BLaER1 treated with 17β-estradiol and CSF1 and Interleukin-3, amounts not matched to agents 10 nM and 100 nM (cell line): ENCODE results near the gene KIF5A.

ENCODE experiments used
- H3K27ac ChIP-seq, 11 experiments: shearing (Covaris generic); formaldehyde crosslinking; 2 replicates each; pipeline ENCODE4 v1.8.1; 2022
- H3K27me3 ChIP-seq, 11 experiments: shearing (Covaris generic); formaldehyde crosslinking; 2 replicates each; pipeline ENCODE4 v1.8.1; 2022
- H3K36me3 ChIP-seq, 11 experiments: shearing (Covaris generic); formaldehyde crosslinking; 2 replicates each; pipeline ENCODE4 v1.8.1; 2022
- H3K4me1 ChIP-seq, 10 experiments: shearing (Covaris generic); formaldehyde crosslinking; 2 replicates each; pipeline ENCODE4 v1.8.1; 2022
- H3K4me2 ChIP-seq, 11 experiments: shearing (Covaris generic); formaldehyde crosslinking; 2 replicates each; pipeline ENCODE4 v1.8.1; 2022
- H3K4me3 ChIP-seq, 10 experiments: shearing (Covaris generic); formaldehyde crosslinking; 2 replicates each; pipeline ENCODE4 v1.8.1; 2022
- H3K9ac ChIP-seq, 11 experiments: shearing (Covaris generic); formaldehyde crosslinking; 2 replicates each; pipeline ENCODE4 v1.8.1; 2022
- H3K9me3 ChIP-seq, 11 experiments: shearing (Covaris generic); formaldehyde crosslinking; replicated peaks in 1 of 11; 2 replicates each; pipeline ENCODE4 v1.8.1; 2022
- H4K20me1 ChIP-seq, 11 experiments: shearing (Covaris generic); formaldehyde crosslinking; 2 replicates each; pipeline ENCODE4 v1.8.1; 2022
- Cebpa-rat ChIP-seq, 11 experiments: shearing (Covaris generic); IDR thresholded peaks; 2 replicates each; pipeline ENCODE4 v1.8.1; 2022

Gene KIF5A

DNA sequence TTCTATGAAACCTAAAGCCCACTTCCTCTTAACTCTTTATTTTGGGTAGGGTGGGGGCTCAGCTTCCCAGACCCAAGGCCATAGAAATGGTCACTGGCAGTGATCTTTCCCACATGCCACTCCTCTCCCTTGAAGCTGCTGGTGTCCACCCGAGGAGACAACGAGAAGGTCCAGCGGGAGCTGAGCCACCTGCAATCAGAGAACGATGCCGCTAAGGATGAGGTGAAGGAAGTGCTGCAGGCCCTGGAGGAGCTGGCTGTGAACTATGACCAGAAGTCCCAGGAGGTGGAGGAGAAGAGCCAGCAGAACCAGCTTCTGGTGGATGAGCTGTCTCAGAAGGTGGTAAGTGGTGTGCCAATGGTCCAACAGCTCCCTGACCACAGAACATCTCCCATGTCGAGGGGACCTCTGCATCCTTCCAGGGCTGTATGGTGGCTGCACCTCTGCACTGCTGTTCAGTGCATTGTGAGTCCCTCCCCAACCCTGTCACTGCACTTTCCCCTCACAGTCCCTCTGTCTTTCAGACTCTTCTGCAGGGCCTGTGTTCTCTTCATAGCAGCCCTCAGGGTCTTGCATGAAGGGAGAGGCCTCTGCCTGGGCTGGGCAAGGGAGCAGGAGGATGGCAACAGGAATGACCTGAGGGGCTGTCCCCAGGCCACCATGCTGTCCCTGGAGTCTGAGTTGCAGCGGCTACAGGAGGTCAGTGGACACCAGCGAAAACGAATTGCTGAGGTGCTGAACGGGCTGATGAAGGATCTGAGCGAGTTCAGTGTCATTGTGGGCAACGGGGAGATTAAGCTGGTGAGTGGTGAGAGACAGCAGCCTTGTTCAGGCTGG lies 22.3 kb downstream of the KIF5A start:
- no peaks in the 10 kb centered on the region for H3K4me1 ChIP-seq
- H3K27me3 ChIP-seq: no peaks in the 10 kb centered on the region
- TF ChIP-seq Cebpa-rat (IDR thresholded peaks at IDR 0.05): no peak
- no peak overlapping the region for H3K4me2 ChIP-seq
- H3K9ac ChIP-seq: no peak overlapping the region
- no peaks in the 10 kb centered on the region for H3K9me3 ChIP-seq
- no peak overlapping the region for H3K27ac ChIP-seq
- H3K36me3 ChIP-seq: no peaks in the 10 kb centered on the region
- no peaks in the 10 kb centered on the region for H4K20me1 ChIP-seq
- no peak overlapping the region for H3K4me3 ChIP-seq

DNA sequence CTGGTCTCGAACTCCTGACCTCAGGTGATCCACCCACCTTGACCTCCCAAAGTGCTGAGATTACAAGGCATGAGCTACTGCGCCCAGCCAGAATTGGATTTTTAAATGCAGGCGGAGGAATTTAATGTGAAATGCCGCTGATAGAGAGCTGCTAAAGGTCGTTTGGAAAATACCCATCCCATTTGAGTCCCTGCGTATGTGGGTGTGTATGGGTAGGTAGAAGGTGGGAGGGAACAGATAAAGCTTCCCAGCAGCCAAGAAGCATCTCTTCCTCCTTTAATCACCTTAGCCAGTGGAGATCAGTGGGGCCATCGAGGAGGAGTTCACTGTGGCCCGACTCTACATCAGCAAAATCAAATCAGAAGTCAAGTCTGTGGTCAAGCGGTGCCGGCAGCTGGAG lies 25.0 kb downstream of the KIF5A start:
- no peaks in the 10 kb centered on the region for H4K20me1 ChIP-seq
- no peak overlapping the region for H3K27ac ChIP-seq
- no peak for TF ChIP-seq Cebpa-rat (IDR thresholded peaks at IDR 0.05)
- no peaks in the 10 kb centered on the region for H3K27me3 ChIP-seq
- H3K36me3 ChIP-seq: no peaks in the 10 kb centered on the region
- no peak overlapping the region for H3K4me2 ChIP-seq
- H3K9ac ChIP-seq: no peak overlapping the region
- no peak overlapping the region for H3K4me3 ChIP-seq
- H3K4me1 ChIP-seq: no peaks in the 10 kb centered on the region
- no peaks in the 10 kb centered on the region for H3K9me3 ChIP-seq

DNA sequence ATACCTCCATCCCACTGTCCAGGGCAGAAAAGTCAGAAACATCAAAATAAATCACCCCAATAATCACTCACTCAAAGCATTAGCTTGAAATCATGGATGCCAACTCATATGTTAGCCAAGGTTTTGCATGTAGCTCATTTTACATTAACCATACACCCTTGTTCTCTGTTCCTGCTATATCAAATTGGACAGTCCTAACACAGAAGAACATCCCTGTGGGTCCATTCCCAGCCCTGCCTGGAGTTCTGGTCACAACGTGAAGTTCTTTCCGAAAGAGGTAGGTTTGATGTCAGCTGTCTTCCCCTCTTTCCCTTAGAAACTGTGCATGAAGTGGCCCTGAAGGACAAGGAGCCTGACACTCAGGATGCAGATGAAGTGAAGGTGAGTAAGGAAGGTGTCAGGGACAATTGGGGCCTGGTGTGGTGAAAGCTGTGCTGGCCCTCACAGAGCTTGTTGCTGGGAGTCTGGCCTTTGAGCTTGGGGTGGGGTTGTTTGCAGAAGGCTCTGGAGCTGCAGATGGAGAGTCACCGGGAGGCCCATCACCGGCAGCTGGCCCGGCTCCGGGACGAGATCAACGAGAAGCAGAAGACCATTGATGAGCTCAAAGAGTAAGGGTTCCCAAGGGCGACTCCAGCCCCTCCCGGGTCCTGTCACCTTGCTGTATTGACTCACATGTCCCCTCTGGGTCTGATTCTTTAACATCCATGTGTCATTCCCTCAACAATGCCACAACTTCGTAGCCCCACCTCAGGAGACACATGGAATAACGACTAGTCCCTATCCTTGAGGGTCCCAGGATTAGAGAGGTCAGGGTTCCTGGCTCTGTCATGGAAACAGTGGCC lies 26.1 kb downstream of the KIF5A start:
- no peak overlapping the region for H3K9ac ChIP-seq
- no peaks in the 10 kb centered on the region for H3K4me1 ChIP-seq
- H4K20me1 ChIP-seq: no peaks in the 10 kb centered on the region
- no peak for TF ChIP-seq Cebpa-rat (IDR thresholded peaks at IDR 0.05)
- H3K27me3 ChIP-seq: no peaks in the 10 kb centered on the region
- H3K4me3 ChIP-seq: no peak overlapping the region
- no peaks in the 10 kb centered on the region for H3K36me3 ChIP-seq
- no peak overlapping the region for H3K27ac ChIP-seq
- H3K9me3 ChIP-seq: no peaks in the 10 kb centered on the region
- H3K4me2 ChIP-seq: no peak overlapping the region

DNA sequence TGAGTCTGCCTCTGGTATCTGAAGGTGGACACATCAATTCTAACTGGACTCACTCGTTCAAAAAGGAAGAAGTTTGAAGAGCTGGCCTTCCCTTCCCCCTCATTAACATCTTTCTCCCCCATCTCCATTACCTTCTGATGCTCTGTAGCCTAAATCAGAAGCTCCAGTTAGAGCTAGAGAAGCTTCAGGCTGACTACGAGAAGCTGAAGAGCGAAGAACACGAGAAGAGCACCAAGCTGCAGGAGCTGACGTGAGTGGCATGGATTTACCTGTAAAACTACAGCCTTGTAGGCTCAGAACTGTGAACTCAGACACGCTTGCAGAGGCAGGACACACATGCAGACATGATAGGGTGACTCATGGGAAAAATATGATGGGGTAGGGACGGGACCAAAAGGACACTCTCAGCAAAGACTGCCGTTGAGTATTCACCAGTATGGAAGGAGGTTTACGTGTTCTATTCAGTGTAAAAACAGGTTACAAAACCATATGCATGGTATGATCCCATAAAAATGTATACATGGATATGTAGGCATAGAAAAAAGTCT lies 26.8 kb downstream of the KIF5A start:
- no peaks in the 10 kb centered on the region for H4K20me1 ChIP-seq
- H3K4me1 ChIP-seq: no peaks in the 10 kb centered on the region
- TF ChIP-seq Cebpa-rat (IDR thresholded peaks at IDR 0.05): no peak
- no peak overlapping the region for H3K27ac ChIP-seq
- H3K9ac ChIP-seq: no peak overlapping the region
- H3K4me2 ChIP-seq: no peak overlapping the region
- H3K27me3 ChIP-seq: no peaks in the 10 kb centered on the region
- no peak overlapping the region for H3K4me3 ChIP-seq
- H3K9me3 ChIP-seq: no peaks in the 10 kb centered on the region
- no peaks in the 10 kb centered on the region for H3K36me3 ChIP-seq

DNA sequence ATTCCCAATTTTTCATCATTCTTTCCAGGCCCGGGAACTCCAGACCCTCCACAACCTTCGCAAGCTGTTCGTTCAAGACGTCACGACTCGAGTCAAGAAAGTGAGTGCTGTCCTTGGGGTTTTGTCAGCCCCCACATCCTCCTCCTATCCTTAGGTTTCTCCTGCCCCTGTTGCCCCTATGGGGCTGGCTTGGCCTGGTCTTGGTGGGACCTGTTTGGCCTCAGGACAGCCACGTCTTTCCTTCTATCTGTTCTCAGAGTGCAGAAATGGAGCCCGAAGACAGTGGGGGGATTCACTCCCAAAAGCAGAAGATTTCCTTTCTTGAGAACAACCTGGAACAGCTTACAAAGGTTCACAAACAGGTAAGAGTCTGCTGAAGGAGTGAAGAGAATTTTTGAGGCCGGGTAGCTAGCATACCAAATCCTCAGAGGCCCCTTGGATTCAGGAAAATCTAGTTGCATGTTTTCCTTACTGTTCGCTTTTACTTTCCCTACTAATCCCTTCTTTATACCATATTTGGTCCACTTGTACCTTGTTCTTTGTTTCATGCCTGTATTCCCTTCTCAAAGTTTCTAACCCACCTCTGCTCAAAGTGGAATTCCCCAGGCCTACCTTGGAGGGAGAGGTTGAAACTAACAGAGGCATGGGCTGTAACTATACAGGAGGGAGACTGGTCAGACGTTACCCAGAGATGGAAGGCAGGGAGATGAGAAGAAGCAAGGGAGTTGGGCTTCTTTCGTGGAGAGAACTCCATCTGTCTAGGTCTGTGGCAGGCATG lies 28.3 kb downstream of the KIF5A start:
- no peaks in the 10 kb centered on the region for H3K36me3 ChIP-seq

DNA sequence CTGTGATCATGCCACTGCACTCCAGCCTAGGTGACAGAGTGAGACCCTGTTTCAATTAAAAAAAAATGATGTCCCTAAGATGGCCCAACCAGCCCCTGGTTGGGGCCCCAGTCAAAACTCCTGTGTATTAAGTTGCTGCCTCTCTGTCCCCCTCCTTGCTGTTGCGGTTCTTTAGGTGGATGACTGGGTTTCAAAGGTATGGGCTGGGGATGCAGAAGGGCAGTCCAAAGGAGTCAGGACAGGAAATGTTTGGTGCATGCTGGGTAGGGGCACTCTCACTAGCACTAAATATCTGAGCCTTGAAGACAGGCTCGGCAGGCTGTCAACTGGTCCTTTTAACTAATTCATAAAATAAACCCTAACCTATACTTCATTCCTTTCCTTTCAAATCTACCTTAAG lies 29.2 kb downstream of the KIF5A start:
- Histone ChIP-seq H3K4me3 (no peak overlapping the region), H4K20me1 (no peaks in the 10 kb centered on the region; a peak in 1 of 22 replicates), H3K4me2 (no peak overlapping the region), H3K4me1 (peaks cover 0 to 3% (median 0%) of the 10 kb centered on the region in 10 experiments; a peak in 1 of 20 replicates), H3K9ac (no peak overlapping the region), H3K27ac (no peak overlapping the region), H3K27me3 (no peaks in the 10 kb centered on the region), H3K36me3 (no peaks in the 10 kb centered on the region), H3K9me3 (no peaks in the 10 kb centered on the region)
- TF ChIP-seq Cebpa-rat (IDR thresholded peaks at IDR 0.05): no peak

More for the DNA sequence above, 28.3 kb downstream of the KIF5A start:
- no peak overlapping the region for H3K27ac ChIP-seq
- no peak overlapping the region for H3K4me2 ChIP-seq
- no peaks in the 10 kb centered on the region for H3K4me1 ChIP-seq
- no peaks in the 10 kb centered on the region for H3K27me3 ChIP-seq
- no peaks in the 10 kb centered on the region; a peak in 1 of 22 replicates for H4K20me1 ChIP-seq
- no peaks in the 10 kb centered on the region for H3K9me3 ChIP-seq
- no peak for TF ChIP-seq Cebpa-rat (IDR thresholded peaks at IDR 0.05)
- no peak overlapping the region for H3K4me3 ChIP-seq
- H3K9ac ChIP-seq: no peak overlapping the region

DNA sequence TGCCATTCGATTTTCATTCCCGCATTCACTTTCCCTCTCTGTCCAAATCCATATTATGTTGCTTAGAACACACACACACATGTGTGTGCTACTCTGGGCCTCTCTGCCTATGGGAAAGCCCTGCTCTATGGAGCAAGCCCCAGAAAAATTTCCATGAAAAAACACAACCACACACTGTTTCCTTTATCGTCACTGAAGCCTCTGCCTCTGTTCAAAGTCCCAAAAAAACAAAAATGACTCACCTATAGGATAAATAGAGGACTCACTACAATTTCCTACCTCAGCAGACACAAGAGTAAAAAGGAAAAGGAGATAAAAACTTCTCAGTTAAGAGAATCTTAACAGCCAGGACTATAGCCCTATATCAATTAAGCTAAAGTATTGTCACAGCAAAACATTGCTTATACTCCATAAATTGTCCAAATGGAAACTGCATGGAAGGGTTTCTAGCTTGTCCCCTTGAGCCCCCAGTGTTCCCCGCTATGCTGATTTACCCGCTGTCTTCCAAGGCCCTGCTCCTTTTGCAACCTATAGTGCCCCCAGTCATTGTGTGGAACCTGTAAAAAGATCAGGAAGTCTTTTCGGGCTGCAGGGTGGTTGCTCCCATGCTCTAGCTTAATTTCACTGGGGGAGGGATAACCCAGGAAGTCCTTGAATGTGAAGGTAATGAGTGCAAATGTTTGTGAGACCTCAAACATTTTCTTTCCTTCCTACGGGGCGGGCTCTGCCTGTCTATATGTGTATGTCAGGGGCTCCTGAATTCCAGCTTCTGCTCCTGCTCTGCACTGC lies 30.0 kb downstream of the KIF5A start:
- TF ChIP-seq Cebpa-rat (IDR thresholded peaks at IDR 0.05): no peak
- Histone ChIP-seq H3K27ac (no peak overlapping the region), H3K36me3 (no peaks in the 10 kb centered on the region), H3K4me1 (peaks cover 0 to 8% (median 4%) of the 10 kb centered on the region in 10 experiments; a peak in 10 of 20 replicates), H3K4me3 (no peak overlapping the region), H3K4me2 (no peak overlapping the region), H3K27me3 (no peaks in the 10 kb centered on the region), H3K9me3 (no peaks in the 10 kb centered on the region), H4K20me1 (no peaks in the 10 kb centered on the region; a peak in 1 of 22 replicates), H3K9ac (no peak overlapping the region)

DNA sequence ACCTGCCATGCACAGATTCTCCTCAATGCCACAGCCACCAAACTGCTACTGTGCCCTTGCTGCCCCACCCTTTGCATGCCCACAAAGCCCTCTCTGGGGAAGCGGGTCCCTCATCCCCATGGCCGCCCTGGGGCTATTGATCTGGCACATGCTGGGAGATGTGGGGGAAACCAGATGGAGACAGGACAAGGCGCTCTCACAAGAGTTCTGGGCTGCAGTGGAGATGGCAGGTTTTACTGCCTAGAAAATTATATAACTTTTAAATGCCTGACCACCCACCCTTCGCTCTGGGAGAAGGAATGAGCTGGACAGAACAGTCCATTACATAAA lies 30.6 kb downstream of the KIF5A start:
- Histone ChIP-seq H3K9ac (no peak overlapping the region), H3K9me3 (no peaks in the 10 kb centered on the region), H3K27ac (no peak overlapping the region), H3K4me1 (peaks cover 0 to 13% (median 5%) of the 10 kb centered on the region in 10 experiments; a peak in 10 of 20 replicates), H4K20me1 (no peaks in the 10 kb centered on the region; a peak in 1 of 22 replicates), H3K27me3 (no peaks in the 10 kb centered on the region; a peak in 1 of 22 replicates), H3K4me3 (no peak overlapping the region), H3K36me3 (no peaks in the 10 kb centered on the region), H3K4me2 (no peak overlapping the region)
- no peak for TF ChIP-seq Cebpa-rat (IDR thresholded peaks at IDR 0.05)
